GM21526 (cell line): ENCODE data around the gene SMIM35.

Experiments
- ATAC-seq: cut with Tn5 transposase; IDR thresholded peaks from one replicate; pipeline ENCODE4 v1.9.1; 2021; ENCODE audit warnings: moderate library complexity; ENCODE audit not compliant: unreplicated experiment, low FRiP score

SMIM35 gene

DNA sequence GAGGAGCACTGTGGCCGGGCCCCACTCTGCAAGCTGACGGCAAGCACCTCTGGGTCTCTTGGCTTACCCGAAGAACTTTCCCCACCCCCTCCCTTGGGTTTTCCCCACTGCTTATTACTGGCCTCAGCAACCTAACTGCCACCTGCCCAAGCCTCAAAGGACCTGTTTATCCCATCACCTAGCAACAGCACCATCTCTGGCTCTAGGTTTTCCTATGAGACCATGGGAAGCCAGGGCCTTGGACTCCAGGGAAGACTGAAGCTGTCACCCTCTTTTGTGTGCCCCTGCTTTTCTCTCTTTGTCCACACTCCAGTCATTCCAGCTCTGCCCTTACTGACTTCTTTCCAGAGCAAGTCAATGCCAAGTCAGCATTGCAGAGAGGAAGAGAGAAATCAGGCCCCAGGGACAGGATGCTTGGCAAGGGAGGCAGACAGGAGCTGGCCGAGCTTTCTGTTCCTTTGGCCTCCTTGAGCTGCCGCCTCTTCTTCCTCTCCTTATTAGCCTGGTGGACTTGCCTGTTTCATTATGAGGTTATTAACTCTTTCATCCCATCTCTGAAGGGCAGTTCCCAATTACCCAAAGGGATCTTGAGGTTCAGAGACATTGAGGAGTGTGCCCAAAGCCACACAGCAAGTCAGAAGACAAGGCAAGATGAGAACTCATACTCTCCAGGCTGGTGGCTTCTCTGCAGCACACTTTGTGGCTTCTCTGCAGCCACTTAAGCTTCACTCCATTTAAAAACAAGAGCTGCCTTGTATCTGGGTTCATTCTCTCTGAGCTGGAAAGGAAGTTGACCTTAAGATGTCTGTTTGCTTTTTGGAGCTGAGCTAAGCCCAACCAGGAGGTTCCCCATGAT lies at the start of gene SMIM35:
Gene SMIM35, minus strand, starts transcription at position 51 of the 856 bp plus-strand sequence. CDS start 206 bp downstream, outside the sequence.
- no peak for ATAC-seq

DNA sequence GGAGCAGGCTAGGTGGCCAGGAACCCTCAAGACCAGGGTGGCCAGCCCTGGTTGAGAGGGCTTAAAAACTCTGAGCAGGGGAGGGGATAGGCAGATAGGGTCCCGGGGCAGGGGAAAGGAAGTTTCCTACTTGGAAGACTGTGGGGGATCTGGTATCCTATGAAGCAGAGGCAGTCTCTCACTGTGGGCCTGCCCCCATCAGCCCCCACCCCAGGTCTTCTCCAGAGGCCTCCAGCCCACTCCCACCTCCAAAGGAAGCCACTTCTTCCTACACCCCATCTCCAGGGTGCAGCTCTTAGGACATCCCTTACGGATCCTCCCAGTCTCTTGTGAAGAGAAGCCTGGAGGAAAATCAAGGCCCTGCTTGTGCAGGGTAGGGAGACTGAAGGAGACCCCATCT lies 49.6 kb upstream of the SMIM35 start:
- ATAC-seq: no peak

DNA sequence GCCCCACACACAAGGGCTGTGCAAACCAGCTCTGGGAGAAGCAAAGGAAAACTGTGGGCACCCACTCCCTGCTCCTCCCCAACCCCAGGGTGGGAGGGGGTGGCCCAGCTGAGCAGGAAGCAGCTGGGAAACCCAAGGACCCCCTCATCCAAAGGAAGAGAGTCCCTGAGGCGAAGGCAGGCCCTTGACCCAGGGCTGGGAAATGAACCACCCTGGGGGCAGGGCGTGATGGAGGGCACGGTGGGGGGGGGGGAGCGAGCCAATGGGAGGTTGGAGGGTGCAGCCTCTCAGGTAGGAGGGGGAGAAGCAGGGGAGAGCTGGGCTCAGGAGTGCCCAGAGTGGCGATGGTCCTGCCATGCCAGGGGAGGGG lies 49.0 kb upstream of the SMIM35 start:
- ATAC-seq: no peak

DNA sequence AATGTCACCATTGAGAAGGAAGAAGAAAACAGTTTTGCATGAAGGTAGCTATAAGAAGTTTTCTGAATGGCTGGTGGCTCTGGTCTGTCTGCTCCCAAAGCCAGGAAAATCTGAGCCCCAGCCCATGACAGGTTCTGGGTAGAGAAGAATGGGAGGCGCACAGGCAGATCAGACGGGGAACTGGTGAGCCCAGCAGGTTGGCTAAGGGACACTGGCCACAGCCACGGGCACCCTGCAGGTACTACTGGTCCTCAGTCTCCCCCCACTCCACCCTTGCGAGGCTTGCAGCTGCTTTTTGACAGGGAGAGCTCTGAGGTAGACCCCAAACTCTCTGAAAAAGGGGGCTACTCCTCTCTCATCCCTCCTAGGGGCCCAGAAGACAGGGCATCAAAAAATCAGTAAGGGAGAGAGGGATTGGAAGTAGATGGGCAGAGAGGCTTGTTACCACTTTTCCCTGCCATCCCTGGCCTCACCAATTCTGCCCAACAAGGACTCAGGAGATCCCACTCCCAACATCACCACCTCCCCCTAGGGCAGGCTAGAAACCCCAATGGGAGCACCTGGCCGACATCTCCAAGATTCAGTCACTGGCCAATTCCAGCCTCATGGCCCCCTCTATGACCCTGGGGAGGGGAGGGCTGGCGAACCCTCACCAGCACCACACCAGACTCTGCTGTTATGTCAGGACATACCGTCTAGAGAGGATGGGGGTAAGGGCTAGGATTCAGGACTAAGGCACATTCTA lies 48.5 kb upstream of the SMIM35 start:
- ATAC-seq: no peak

DNA sequence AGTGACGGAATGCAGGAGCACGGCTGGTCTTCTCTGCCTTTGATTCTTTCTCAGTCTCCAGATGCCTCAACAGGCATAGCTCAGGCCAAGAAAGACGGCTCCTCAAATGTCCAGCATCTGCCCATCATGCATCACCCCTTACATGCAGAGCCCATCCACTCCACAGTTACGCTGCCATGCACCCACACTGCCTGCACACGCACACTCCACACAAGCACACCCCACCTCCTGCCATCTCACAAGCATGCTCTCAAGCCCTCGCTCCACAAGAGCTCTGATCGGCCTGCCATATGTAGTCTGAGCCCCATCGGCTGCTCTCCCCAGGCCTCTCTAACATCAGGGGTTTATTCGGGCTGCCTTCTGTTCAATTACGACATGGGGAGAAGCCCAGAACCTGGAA lies 47.1 kb upstream of the SMIM35 start:
- no peak for ATAC-seq

DNA sequence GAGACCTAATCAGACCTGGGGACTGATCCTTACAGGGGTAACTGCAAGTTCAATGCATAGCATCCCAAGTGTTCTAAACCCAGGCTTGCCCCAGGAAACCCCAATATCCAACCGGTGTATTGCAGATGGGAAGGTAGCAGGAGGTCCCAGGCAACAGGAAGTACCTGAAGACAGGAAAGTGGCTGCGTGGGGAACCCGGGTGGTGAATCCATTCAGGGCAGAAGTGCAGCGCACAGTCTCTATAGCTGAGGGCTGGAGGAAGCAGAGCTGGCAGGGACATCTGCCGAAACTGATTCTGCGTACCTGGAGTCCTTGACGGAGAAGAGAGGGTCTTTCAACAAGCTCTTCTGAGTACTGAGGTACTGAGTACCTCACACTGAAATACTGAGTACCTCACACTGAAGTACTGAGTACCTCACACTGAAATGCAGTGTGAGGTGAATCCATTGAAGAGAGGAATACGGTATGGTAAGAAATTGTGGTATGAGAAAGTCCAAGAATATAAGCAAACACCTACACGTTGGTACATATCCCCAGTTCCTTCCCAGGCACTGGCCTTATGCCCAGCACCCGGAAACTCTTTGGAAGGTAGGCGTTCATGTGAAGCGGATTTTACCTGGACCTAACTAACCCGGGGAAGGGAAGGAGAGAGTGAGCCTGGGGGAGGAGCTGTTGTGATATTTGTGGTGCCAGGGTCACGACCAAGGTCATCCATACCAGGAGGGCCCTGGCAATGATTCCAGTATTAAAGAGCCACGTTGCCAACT lies 45.8 kb upstream of the SMIM35 start:
- ATAC-seq: no peak

DNA sequence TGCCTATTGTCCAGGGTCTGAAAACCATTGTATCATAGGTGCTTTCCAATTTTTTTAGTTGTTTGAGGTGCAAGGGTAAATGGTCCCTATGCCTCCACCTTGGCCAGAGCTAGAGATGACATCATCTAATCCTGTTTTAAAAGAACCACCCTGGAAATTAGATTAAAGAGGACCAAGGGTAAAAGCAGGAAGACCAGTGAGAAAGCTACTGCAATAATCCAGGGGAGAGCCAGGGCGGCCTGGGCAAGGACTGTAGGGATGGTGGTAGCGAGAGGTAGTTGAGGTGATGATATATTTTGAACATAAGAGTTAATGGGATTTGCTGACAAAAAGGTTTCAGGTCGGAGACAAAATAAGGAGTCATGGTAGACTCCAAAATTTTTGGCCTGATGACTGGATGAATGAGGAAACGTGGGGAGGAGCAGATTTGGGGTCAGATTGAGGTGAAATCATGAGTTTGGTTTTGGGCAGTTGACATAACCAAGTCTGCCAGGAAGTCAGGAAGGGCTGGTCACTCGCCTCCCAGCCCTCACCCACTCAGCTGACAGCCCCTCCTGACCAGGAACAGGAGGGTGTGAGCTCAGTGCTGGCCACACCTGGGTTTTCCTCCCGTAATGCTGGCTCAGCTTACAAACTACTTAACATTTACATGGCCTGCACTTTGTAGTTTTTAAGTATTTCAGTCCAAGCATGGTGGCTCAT lies 42.9 kb upstream of the SMIM35 start:
- no peak for ATAC-seq

DNA sequence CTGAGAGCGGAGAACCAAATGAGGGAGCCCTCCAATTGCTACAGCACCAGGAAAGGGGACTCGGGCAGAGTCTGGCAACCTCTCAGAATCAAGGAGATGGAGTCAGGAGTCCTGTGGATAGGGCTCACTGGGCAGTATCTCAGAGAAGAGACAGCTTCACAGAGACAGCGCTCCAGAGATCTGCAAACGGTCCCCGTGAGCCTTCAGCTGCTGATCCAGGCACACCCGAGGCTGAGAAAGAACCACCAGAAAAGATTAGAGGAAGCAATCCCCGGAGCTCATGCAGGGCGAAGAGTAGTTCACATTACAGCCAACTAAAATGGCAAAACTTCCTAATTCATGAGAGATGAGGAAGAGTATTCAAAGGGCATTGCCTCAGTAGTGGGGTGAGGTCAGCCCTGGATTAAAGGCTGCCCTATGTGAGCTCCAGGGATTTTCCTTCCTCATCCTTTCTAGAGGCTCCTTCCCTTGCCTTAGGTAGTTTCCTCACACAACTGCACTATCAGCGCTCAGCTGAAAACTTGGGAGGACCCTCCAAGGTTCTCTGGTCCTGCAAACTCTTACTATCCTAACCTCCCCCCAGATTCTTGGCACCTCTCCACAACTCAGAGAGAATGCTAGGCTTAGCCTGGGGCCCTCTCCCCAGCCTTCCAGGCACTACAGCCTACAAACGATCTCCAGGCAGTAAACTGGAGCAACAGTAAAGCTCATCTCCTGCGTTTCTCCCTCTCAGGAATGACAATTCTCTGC lies 42.1 kb upstream of the SMIM35 start:
- ATAC-seq: no peak

DNA sequence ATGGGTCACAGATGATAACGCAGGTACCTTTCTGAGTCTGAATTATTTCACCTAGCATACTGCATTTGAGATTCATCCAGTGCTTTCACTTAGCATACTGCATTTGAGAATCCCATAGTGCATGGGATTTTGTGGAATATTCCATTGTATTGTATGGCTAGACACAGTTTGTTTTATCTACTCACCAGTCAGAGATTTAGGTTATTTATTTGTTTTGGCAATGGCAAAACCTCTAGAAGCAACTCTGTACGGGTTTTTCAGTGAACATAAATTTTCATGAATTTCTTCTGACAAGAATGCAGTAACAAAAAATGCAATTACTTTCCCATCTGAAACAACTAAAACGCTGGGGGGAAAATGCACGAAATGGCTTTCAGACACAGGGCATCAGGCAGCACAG lies 41.5 kb upstream of the SMIM35 start:
- ATAC-seq: no peak

DNA sequence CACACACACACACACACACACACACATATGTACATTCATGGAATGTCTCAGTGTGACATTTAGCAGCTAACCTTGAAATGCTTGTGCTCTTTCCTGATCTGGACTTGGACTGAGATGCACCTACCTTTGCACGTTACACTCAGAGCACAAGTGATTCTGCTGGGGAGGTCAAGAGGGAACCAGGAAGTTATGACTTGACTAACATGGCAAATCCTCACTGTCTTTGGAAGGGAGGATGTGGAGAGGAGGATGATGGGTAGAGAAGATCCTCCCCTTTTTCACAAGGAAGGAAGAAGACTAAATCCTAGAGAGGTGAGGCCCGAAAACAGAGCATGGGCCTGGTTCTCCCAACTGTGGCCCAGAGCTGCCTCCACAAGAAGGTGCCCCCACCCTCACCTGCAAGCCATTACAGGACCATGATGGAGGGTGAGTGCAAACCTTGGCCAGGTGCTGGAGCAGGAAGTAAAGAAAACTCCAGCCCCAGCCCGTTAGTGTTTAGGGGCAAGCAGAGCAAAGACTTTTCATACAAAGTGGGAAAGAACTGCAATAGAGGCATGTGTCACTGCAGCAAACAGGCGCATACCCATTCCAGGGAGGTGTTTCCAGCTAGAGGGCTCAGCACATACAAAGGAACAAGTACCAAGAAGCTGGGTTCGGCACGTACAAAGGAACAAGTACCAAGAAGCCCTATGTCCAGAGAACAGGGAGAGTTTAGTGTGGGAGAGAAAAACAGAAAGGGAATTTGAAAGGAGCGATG lies 39.5 kb upstream of the SMIM35 start:
- no peak for ATAC-seq

DNA sequence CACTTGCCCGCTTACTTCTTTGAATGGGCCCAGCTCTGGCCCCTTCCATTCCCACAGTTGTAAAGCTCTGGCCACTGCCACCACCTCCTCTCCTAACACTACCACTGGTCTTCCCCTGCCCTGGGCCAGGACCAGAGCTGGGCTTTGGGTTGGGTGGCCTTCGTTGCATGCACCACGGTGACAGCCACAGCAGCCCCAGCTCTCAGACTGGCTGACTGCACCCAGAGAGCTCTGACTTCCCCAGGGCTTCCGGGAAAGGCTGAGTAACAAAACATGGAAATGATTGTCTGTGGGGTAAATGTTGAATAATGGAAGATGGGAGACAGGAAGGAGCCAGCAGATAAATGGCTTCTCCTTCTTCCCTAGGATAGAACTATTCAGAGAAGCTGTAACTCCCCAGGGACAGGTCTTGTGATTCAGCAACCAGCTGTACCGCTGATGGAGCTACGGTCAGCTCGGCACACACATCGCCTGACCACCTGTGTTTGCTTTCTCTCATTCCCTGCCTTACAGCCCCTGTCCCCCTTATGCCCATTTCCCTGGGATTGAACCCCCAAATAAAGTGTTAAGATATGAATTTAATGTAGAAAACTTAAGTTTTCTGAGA lies 38.3 kb upstream of the SMIM35 start:
- no peak for ATAC-seq

DNA sequence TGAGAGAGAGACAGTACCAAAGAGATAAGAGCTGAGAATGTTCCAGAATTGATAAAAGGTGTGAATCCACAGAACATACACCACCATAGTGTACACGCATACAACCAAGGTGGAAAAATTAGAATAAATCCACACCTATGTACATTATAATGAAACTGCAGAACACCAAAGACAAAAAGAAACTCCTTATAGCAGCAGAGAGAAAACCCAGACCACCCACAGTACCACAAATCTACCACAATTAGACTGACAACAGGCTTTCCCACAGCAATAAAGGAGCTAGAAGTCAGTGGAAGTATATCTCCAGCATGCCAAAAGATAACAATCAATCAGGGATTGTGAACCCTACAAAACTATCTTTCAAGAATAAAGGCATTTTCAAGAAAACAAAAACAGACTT lies 34.0 kb upstream of the SMIM35 start:
- no peak for ATAC-seq

DNA sequence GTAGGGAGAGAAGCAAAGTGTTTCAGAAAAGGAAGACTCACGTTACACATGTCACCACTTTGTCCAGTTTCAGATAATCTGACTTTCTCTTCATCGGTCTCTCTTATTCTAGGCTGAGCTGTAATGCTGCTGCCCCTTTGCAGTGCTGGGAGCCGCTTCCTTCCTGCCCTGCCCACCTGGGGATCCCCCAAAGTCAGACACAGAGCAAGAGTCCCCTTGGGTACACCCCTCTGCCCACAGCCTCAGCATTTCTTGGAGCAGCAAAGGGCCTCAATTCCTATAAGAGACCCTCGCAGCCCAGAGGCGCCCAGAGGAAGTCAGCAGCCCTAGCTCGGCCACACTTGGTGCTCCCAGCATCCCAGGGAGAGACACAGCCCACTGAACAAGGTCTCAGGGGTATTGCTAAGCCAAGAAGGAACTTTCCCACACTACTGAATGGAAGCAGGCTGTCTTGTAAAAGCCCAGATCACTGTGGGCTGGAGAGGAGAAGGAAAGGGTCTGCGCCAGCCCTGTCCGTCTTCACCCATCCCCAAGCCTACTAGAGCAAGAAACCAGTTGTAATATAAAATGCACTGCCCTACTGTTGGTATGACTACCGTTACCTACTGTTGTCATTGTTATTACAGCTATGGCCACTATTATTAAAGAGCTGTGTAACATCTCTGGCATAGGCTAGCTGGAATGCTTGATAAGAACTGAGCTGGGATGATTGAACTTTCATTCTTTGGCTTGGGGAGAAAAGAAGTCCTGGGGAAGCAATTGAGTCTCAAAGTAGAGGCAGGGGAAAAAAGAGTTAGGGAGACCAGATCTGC lies 31.2 kb upstream of the SMIM35 start:
- no peak for ATAC-seq

DNA sequence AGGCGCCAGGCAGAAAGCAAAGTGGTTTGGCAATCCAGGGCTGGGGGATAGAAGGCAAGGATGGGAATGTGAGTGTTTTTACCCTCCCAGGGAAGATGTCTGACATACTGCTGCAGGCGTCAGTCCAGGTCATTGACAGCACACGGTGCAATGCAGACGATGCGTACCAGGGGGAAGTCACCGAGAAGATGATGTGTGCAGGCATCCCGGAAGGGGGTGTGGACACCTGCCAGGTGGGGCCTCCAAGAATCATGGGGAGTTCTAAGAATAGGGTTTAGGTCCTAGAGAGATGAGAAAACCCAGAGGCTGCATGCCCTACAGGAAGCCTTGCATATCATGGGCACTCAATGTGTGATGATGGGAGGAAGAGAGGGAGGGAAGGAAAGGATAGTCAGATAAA lies 28.3 kb upstream of the SMIM35 start:
- no peak for ATAC-seq

DNA sequence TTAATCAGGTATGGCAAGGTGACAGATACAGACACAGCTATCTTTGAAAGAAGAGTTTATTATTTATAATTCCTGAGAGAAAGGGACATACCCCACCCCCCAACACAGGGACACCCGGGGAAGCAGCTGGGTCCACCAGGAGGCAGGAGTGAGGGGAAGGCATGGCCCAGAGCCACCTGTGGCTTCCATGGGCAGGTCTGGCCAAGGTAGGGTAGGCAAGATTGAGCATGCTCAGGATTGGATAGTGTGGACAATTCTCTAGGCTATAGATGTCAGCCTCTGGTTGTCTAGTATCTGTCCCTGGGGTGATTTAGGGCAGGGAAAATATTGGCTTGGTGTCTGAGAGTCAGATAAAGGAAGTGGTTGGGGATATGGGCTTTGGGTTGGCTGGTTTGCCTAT lies 27.5 kb upstream of the SMIM35 start:
- ATAC-seq: no peak

DNA sequence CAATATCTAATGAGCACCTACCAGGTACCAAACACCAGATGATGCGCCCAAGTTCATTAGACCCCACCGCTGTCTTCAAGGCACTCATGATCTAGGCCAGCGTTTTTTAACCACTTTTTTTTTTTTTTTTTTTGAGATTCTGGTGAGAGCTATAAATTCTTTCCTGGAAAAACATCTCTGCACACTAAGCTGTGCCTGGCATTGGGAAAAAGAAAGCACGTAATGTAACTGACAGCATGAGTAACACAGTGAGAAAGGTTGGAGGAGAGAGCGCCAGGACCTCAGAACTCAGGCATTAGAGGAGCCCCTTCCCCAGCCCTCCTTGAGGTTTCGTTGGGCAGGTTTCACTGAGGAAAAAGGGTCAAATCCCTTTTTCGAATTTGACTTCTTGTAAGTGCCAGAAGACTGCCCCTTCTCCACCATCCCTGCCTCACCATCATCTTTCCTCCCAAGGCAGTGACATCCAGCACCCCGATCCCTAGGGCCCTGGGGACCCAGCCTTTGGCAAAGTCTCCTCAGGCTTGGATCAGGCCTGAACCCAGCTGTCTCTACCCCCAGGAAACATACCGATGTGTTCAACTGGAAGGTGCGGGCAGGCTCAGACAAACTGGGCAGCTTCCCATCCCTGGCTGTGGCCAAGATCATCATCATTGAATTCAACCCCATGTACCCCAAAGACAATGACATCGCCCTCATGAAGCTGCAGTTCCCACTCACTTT lies 26.1 kb upstream of the SMIM35 start:
- no peak for ATAC-seq

DNA sequence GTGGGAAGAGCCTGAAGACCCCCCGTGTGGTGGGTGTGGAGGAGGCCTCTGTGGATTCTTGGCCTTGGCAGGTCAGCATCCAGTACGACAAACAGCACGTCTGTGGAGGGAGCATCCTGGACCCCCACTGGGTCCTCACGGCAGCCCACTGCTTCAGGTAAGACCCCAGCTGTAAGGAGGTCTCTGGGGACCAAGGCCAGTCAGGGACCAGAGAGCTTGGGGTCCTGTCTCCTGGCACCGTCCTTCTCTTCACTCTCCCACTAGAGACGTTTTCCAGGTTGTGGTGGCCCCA lies 24.9 kb upstream of the SMIM35 start:
- no peak for ATAC-seq
